H1 (cell line): ENCODE results near the gene DOK7. TPM values are rescaled to one million over a fixed set of nuclear protein-coding genes. Genes with fewer than 3 reads are reported as not detected.

ENCODE experiments used
- CREB1 ChIP-seq: IDR thresholded peaks from 2 replicates; pipeline ENCODE4 v1.6.1; 2012; ENCODE audit warnings: inconsistent platforms
- polyA plus RNA-seq, 7 experiments: library from polyadenylated mRNA; depleted of rRNA in 3 of 7; stranded (reverse) in 5 of 7; unstranded in 2 of 7; fragments of >200 nt in 5 of 7; fragments of 200-250 nt in 2 of 7; gene quantifications; 1 replicate in 5 of 7; 2 replicates in 1 of 7; 4 replicates in 1 of 7; pipeline versions ENCODE4 v1.2.1 to v1.2.3, GENCODE V29; 2011 to 2013; ENCODE audit warnings: missing spikeins in 2 of 7, mixed read lengths in 2 of 7
- total RNA-seq: library from RNA; stranded (reverse); fragmentation: NEBNext Ultra II Directional; extraction: Animal tissue kit (Norgen Biotek cat#: 25700); gene quantifications from 2 replicates; pipeline ENCODE4 v1.2.1, GENCODE V29; 2021

The DOK7 gene
- total and polyA plus RNA-seq, 2 of the 8 experiments (the other 6 are each of a cell fraction or from before 2014, with no cell fraction given), result 0.32 TPM; not detected in 1

DNA sequence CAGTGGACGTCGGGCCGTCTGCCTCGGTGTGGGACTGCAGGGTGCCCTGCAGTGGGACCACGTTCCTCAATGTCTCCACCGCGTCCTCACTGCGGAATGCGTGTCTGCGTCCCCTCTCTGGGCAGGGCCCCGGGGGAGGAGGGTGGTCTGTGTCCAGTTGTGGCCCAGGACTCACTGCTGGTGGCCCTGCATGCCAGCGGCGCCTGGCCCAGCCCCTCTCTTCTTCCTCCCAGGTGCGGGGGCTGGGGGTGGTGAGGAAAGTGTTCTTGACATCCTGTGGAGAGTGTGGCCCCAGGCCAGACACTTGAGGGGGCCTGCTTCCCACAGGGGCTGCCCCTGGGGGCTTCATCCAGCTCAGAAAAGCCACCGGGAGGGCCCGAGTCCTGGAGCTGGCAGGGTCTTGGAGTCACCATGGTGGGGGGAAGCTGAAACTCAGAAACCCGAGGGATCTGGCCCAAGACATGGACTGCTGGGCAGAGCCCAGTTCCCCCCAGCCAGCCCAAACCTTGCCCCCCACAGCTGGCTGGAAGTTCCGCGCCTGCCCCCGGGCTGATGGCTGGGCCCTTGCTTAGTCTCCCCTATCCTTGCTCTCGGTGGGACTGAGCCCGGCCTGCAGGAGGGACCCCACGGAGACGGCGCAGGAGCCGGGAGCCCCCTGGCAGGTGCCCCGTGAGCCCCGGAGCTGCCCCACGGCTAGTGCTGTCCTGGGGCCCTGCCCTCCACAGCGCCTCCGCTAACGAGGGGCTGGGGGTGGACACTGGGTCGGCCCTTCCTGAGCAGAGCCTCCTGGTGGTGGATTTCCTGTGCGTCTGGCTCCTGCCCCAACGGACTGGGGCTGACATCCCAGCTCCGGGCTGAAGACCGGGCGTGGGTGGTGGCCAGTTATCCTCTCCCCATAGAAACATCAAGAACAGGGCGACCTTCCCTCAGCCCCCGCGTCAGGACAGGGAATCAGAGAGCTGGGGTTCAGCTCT is 2.9 kb downstream of the DOK7 start (continued):
- no peak for TF ChIP-seq CREB1
